NCI-H187 (cell line): ENCODE results near the gene CTNNA3.
"Not testable (repeated sequence)": the region's sequence is repeated elsewhere in the genome, so short reads cannot be mapped to it uniquely, and the experiment has no call there.

Experiments used
- DNase-seq, 2 experiments: peaks; one replicate each; lab custom pipeline; 2025; lab: John Stamatoyannopoulos, UW

Gene CTNNA3

DNA sequence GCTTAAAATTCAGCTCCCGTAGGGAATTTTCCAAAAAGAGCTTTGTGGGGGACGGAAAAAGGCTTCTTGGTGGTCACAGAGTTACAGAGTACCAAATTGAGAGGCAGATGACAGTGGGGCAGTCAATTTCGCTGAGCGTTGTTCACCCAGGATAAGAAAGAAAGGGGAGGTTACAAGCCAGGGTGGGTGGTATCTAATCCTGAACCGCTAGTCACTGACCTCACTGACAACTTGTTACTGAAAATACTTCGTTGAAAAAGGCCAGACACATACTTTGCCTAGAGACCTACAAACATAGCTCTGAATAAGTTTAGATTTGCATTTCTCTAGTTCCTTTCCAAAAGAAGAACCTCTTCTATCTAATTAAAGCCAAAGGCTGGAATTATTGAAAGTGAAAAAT is at the start of gene CTNNA3:
TSS of gene CTNNA3 (minus strand) at position 167 of the 400 bp plus-strand sequence.
- DNase-seq: no peak

DNA sequence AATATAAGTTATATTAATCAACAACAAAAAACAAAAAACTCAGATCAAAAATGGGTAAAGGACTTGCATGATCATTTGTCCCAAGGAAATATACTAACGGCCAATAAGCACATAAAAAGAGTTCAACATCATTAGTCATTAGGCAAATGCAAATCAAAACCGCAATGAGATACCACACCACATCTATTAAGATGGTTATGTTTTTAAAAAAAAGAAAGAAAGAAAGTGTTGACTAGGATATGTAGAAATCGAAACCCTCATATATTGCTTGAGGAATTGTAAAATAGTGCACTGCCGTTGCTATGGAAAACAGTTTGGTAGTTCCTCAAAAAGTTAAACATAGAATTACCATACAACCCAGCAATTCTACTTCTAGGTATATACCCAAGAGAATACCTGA is 39.4 kb upstream of the CTNNA3 start:
- no peak for DNase-seq

DNA sequence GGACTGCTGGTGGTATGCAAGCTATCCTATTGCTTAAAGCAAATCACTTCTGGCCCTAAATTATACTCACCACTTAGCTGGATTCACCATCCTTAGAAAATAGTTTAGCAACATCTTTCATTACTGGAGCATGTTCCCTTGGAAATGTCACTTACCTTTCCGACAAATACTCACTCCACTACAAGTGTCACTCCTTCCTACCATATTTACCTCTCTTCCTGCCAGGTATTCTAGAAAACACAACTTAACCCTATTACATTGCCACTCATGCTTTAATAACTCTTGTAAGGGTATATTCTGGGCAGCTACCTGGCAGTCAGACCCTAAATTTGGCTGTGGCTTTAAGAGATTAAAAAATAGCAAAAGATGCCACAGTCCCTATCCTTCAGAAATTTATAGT is 37.5 kb upstream of the CTNNA3 start:
- DNase-seq: no peak

DNA sequence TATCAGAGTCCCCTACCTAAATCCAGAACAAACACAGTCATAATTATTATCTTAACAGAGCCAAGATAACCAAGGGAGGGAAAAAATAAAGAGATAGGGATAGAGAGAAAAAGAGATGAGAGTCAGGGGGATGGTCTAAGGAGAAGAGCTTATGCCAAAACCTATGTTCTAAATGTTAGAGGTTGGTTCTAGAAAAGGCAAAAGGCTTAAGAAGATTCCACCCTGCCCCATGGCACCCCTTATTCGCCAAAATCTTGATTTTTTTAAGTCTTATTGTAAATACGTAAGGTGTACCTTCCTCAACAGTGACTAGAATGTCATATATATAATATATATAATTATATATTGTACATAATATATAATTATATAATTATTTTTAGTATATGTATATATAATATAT is 29.6 kb upstream of the CTNNA3 start:
- no peak for DNase-seq

GRCh38 chr10:67723601-67724000 is 27.6 kb upstream of the CTNNA3 start:
- DNase-seq: no peak

DNA sequence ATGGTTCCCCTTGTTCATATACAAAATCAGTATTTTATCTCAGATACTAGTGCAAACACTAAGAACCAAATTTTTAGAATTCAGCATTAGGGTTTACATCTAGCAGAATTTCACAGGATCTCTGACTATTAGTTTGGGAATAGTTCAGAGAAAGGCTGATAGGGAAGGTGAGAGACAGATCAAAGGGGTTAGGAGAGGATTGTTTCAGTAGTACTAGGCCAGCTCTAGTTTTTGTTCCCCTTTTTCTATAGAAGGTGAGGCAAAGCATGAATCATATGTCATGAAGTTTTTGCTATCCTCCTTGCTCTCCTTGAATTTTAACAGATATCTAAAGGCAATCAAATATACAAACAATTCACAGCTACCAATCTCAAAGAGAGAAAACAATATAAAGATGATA is 26.1 kb upstream of the CTNNA3 start:
- DNase-seq: no peak

GRCh38 chr10:67716455-67716854 is 20.5 kb upstream of the CTNNA3 start:
- DNase-seq: not testable (repeated sequence)

DNA sequence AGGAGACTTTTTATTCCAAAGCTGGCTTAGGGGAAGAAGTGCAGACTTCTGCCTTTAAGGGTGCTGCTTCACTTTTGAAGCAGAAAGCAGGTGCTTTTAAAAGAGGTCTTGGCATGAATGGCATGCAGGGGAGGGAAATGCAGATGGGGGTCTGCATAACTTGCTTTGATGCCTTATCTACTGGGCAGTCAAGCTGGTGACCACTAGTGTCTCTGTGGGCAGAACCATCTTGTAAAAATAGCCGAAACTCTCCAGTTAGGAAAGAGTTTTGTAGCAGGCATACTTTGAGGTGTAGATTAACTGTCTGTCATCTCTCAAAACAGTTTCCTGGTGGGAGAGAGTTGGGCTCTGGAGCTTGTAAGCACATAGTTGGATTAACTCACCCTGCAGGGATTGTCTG is 9.9 kb upstream of the CTNNA3 start:
- DNase-seq: no peak

DNA sequence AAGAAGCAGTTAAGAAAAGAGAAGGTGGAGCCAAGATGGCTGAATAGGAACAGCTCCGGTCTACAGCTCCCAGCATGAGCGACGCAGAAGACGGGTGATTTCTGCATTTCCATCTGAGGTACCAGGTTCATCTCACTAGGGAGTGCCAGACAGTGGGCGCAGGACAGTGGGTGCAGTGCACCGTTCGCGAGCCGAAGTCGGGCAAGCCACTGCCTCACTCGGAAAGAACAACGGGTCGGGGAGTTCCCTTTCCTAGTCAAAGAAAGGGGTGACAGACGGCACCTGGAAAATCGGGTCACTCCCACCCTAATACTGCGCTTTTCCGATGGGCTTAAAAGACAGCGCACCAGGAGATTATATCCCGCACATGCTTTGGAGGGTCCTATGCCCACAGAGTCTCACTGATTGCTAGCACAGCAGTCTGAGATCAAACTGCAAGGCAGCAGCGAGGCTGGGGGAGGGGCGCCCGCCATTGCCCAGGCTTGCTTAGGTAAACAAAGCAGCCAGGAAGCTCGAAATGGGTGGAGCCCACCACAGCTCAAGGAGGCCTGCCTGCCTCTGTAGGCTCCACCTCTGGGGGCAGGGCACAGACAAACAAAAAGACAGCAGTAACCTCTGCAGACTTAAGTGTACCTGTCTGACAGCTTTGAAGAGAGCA is 3.7 kb upstream of the CTNNA3 start:
- DNase-seq: not testable (repeated sequence)

GRCh38 chr10:67698164-67698563 is 2.2 kb upstream of the CTNNA3 start:
- DNase-seq: no peak

DNA sequence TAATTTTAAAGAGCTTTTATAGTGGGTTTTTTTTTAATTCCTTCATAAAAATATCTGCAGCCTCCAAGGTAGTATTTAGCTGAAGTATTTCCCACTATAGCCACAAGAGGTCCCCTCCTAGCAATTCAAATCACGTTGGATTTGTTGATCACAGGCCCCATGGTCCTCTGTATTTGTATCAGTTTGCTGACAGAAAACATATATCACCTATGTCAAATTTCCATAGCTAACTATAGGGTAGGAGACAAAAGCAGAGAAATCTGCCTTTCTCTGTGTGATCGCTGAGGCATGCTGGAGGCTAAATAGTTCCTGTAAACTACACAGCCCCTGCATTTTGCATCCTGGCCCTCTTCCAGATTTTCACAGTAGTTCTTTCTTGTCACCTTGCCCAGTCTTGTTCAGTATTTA is 1.7 kb upstream of the CTNNA3 start:
- no peak for DNase-seq

- DNase-seq: no peak
Observed at GRCh38 chr10:67696679-67697078, 684 bp upstream of the CTNNA3 start.

DNA sequence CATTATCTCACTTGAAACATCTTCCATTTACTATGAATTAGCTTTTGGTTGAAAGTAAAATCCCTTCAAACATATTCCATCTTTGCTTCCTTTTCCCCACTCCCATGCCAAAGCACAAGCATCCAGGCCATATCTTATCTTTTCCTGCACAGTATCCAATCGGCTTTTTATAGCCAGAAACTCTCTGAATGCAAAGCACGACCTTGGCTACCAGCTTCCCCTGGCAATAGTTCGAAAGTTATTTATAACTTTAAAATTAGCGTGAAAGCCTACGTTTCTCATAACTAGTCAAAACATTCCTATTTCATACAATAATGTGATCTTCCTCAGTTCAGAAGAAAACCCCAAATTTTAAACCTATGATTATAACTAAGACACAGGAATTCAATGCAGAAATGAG is 440 bp downstream of the CTNNA3 start:
- no peak for DNase-seq

DNA sequence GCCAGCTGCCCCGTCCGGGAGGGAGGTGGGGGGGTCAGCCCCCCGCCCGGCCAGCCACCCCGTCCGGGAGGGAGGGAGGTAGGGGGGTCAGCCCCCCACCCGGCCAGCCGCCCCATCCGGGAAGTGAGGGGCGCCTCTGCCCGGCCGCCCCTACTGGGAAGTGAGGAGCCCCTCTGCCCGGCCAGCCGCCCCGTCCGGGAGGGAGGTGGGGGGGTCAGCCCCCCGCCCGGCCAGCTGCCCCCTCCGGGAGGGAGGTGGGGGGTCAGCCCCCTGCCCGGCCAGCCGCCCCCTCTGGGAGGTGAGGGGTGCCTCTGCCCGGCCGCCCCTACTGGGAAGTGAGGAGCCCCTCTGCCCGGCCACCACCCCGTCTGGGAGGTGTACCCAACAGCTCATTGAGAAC is 4.1 kb downstream of the CTNNA3 start:
- DNase-seq: not testable (repeated sequence)

- not testable (repeated sequence) for DNase-seq
Observed at GRCh38 chr10:67690540-67690939, 5.5 kb downstream of the CTNNA3 start.

DNA sequence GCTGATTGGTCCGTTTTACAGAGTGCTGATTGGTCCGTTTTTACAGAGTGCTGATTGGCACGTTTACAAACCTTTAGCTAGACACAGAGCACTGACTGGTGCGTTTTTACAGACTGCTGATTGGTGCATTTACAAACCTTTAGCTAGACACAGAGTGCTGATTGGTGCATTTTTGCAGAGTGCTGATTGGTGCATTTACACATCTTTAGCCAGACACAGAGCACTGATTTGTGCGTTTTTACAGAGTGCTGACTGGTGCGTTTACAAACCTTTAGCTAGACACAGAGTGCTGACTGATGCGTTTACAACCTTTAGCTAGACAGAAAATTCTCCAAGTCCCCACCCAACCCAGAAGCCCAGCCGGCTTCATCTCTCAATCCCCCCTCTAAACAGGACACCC is 11.9 kb downstream of the CTNNA3 start:
- not testable (repeated sequence) for DNase-seq

GRCh38 chr10:67678335-67678974 is 17.5 kb downstream of the CTNNA3 start:
- DNase-seq: no peak

GRCh38 chr10:67676208-67676825 is 19.7 kb downstream of the CTNNA3 start:
- DNase-seq: no peak

DNA sequence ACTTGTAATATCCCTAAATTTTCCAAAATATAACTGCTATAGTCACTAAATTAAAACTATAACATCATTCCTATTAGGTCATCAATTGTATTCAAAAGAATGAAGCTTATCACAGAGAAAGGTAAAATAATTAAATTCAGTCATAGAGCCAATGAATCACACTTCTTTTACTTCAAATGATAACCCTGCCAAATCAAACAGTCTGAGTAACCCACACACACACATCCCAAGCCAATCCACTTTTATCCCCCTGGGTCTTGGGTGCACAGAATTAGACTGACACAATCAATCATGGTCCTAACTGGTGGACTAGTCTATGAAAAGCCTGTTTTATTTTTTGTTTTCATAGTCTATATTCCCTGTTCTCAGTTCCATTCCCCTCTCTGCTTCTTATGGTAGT is 25.6 kb downstream of the CTNNA3 start:
- DNase-seq: no peak

GRCh38 chr10:67669978-67670377 is 26.0 kb downstream of the CTNNA3 start:
- no peak for DNase-seq

DNA sequence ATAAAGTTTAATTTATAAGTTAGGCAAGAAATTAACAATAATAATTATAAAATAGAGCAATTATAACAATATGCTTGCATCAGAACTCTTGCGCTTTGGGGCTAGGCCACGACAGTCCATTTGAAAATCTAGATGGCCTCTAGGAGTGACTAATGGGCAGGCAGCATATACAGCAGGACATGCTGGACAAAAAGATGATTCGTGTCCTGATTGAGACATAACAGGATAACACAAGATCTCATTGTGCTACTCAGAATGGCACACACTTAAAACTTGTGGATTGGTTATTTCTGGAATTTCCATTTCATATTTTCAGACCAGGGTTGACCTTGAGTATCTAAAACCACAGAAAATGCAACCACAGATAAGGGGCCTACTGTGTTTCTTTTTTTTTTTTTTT is 27.5 kb downstream of the CTNNA3 start:
- DNase-seq: no peak

GRCh38 chr10:67667035-67667425 is 29.0 kb downstream of the CTNNA3 start:
- no peak for DNase-seq

GRCh38 chr10:67666416-67667034 is 29.5 kb downstream of the CTNNA3 start:
- no peak for DNase-seq
